ACHN (cell line): ENCODE data around the gene PTMA.

Experiments used
- DNase-seq: peaks from one replicate; pipeline ENCODE4 v3.0.0-alpha.2; 2015
- in situ Hi-C: cut with HindIII; loops from 2 replicates; pipeline ENCODE4 v1.10.0; 2017; ENCODE audit warnings: low sequenced_read_pairs, low pct_ligation_motif_present, low pct_unique_long_range_greater_than_20kb

PTMA gene

DNA sequence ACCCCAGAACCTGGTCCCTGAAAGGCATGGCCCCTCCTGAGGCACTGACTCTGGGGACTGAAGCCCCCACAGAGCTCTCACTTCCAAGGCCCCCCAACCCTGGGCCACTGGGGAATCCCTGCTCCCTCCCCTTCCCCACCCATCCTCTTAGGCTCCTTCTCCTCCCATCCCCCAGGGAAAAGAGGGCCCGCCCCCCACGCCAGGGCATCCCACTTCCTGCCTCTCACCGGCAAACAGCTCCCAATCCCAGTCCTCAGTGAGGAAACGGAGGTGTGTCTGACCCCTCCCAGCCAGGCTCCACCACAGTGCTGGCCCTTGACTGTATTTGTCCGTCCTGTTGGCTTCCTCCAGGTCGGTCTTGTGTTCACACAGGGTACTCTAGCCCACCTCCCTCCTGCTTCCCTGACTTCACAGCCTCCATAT lies 35.0 kb upstream of the PTMA start:
- in situ Hi-C loops = no loop called here
- peak; percentile 95 for DNase-seq

DNA sequence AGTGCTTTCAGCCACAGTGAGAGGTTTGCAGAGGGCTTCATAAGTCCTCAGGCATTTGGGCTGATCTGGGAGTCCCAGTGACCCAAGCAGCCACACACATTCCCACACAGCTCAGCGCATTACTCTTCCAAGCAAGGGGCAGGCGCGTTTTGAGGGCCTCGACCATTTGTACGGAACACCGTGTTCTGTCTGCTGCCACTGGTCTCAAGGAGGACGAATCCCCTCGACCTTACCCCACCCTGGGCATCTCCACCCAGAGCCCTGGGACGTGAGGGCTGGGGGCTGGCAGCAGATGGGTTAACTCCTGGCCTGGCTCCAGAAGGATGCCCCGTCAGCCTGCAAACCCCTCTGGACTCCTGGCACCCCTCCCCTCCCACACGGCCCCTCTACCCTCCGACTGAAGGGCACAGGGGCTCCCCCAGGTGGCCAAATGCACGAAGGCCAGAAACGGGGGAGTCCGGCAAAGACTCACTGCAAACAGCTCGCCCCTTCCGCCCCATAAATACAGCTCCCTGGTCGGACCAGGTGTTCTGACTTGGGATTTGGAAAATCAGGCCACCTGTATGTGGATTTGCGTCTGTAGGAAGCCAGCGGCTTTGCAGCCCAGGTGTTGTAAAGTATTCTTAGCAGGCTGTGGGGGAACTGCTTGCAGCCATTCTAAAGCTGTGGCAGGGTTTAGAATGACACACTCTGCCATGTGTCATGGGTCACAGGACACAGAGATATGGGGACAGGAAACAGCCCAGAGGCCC lies 33.6 kb upstream of the PTMA start:
- in situ Hi-C loops = no loop called here
- peak; percentile 72 for DNase-seq

DNA sequence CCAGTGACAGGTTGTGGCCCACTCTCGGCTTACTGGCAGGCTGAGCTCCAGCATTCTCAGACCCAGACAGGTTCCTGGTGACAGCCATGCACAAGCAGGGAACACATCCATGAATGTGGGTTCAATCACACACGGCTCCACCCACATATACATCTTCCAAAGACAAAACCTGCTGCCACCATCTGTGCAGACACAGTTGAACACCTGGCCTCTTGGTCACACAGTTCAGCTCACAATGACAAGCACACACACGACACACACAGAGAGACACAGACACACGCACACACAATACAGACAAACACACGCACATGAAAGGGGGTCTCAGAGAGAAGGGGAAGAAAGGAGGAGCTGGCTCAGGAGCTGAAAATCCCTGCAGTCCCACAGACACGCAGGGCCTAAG lies 32.1 kb upstream of the PTMA start:
- DNase-seq = no peak
- in situ Hi-C loops = no loop called here

DNA sequence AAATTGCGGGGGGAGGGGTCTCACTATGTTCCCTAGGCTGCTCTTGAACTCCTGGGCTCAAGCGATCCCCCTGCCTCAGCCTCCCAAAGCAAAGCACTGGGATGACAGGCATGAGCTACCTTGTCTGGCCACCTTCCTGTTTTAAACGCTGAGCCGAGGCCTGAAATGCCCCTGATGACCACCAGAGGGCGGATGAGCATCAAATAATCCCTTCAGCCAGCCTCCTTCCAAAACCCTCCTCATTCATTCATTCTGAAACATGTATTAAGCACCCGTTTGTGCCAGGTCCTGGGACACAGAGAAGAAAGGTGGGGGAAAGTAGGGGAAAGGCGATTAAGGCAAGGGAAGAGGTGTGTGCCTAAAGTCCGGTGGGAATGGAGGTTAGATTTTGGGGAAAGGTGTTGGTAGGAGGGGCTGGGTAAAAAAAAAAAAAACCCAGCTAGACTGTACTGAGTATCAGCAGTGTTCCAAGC lies 30.7 kb upstream of the PTMA start:
- peak; percentile 85 for DNase-seq
- in situ Hi-C loops = no loop called here

DNA sequence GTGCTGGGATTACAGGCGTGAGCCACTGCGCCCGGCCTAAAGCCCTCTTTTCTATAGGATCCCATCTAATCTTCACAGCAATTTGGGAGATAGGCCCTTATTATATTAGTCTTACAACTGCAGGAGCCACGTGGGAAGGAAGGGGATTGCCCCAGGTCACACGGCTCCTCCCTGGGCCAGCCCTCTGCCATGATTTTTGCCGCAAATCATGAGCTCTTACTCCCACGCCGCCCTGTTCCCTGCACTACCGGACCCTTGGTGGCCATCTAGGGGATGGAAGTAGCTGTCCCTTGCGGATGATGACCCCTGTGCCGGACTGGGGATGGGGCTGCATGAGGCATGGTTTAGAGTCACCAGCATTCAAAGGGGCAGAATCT lies 28.4 kb upstream of the PTMA start:
- DNase-seq = no peak
- in situ Hi-C loops = no loop called here

DNA sequence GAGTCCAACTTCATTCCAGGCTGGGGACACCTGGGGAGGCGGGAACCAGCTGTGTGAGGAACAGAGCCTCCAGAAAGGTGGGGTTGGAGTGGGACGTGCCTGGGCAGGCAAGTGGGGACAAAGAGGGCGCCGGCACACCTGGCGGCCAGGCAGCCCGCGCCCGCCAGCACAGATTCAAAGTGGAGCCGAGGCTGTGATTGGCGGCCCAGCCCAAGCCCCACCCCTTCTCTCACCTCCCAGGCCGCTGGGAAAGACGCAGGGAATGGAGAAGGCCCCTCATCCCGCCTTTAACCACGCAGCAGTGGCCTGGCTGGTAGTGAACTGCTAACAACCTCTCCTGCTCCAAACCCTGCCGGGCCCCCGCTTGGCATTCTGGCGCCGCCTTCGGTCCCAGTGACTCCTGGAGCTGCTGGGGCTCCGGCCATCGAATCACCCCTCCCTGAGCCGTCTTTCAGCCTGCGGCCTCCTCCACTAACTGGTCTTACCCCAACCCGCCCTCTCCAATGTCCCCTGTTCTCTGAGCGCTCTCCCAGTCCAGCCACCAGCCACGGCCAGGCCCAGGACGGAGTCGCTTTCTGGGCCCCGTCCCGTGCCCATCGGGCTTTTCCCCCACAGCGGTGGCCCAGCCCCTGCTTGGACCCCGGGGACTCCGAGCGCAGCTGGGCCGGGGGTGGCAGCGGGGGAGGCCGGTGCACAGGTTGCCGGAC lies 27.9 kb upstream of the PTMA start:
- no peak for DNase-seq
- in situ Hi-C loops = no loop called here

DNA sequence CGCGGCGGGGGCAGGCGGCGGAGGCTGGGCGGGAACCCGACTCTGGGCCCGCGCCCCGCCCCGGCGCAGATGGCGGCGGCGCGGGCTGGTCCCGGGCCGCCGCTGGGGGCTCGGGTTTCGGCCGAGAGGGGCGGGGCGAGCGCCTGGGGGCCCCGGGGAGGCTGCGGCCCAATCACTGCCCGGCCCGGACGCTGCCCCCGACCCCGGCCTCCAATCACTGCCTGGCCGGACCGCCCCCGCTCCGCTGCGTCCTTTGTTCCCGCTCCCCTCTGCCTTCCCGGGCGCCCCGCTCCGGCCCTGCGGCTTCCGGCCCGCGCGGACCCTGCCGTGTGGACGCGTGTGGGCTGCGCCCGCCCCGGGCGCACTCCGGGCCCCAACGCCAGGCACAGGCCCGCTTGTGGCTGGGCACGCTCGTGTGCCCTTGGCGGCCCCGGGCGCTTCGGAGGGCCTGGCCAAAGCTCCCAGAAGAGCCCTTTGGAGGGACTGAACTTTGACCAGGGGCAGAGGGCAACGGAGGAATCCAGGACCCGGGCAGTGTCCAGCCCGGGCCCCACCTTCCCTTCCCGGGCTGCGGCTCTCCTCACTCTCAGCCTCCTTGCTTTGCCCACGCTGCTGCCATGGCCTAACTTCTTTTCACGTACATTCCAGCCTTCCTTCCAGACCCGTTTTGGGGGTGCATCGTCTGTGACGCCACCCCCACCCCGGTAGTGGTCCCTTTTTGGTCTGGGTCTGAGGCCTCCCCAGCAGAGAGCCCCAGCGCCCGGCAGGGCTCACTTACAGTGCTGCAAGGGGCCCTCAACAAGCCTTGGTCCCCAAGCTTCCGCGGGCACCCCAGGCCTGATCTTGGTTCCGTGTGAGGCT lies 27.1 kb upstream of the PTMA start:
- peak; percentile 87 for DNase-seq
- in situ Hi-C loops = no loop called here

DNA sequence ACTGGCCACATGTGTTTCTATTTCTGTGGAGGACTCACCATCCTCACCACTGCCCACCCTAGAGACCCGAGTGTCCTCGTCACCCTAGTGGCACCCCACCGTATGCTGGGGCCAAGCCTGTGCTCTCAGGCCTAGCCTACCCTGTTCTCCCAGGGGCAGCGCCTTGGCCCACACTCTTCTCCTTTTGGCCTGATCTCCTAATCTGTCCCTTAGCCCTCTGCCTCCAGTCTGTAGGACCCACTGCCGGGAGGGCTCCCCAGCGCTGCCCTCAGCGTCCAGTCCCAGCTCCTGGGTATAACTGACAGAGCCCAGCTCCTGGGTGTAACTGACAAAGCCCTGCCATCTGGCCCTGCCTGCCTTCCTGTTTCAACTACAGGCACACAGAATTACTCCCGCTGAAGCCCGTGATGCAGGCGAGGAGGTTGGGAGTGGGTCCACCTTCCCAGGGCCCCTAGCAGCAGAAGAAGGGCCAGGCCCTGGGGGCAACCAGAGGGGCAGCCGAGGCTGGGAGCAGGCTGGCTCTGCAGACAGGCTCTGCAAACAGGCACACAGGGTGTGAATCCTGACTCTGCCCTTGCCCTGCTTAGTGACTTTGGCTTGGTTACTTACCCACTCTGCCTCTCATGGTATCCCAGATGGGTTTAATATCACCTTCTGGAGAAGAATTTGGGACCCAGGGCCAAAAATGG lies 25.6 kb upstream of the PTMA start:
- in situ Hi-C loops = no loop called here
- DNase-seq = no peak

DNA sequence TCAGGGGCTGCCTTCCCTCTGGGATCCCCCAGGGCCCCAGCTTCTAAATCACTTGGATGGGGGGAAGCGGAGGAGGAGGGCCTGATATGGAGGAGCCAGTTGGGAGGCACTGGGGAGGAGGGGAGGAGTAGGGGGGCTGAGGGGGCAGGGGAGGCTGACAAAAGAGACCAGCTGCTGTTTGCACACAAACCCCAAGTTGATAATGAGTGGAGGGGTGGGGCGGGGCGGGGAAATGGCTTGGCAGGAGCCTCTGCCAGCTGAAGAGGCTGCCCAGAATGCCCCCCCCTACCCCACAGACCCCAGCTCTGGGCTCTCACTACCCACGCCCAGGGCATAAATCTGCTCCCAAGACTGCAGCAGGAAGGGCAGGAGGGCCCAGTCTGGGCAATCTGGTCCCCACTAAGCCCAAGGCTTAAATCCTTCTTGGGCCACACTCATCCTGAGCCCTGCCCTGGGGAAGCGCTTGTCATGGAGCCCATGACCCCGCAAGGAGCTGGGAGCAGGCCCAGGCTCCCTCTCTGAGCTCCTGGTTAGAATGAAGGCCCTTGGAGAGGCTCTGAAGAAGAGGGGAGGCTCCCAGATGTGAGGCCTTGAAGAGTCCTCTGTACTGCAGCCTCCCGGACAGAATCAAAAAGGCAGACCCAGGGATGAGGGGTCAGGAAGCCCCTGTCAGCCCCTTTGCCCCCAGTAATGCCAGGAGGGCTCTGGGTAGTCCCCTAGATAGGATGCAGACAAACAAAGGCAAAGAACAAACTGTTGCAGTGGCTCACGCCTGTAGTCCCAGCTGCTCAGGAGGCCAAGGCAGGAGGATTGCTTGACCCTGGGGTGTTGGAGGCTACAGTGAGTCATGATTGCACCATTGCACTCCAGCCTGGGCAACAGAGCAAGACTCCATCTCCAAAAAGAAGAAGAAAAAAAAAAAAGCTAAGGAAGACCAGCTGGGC lies 24.8 kb upstream of the PTMA start:
- in situ Hi-C loops = no loop called here

DNA sequence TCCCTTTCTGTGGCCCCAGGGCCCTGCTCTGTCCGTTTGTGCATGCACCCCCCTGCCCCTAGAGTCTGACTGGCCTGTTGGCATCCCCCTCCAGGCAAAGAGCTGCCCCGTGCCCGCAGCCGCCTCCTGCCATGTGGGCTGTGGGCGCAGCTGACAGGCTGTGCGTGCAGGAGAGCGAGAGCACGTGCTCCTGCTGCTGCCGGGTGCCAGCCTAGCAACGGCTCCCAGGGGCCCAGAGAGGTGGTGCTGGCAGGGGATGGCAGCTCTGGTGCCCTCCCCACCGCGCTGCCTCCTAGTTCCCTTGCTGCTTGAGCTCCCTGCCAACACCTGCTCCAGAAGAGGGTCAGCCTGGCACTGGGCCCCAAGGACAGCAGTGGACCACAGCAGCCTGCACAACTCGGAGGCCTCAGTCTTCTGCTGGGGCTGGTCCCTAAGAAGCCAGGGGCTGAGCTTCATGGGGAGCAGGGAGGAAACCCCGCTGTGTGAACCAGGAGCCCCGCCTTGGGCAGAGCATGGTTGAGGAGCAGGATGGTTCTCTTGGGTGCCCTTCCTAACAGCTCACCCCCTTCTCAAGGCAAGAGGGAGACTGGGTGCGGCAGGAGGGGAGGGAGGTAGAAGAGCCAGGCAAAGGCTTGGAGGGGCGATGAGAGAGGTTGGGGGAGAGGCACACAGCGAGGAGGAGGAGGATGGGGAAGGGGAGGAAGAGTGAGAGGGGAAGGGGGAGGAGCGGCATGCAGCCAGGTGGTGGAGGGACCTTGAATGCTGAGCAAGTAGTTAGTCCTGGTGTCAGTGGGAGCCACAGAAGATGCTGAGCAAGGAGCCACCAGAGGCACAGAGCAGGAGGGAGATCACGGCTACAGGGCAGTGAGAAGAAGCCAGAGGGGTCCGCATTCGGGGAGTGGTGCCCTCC lies 23.8 kb upstream of the PTMA start:
- DNase-seq = no peak
- in situ Hi-C loops = no loop called here

More for the DNA sequence above, 24.8 kb upstream of the PTMA start:
- DNase-seq = no peak

DNA sequence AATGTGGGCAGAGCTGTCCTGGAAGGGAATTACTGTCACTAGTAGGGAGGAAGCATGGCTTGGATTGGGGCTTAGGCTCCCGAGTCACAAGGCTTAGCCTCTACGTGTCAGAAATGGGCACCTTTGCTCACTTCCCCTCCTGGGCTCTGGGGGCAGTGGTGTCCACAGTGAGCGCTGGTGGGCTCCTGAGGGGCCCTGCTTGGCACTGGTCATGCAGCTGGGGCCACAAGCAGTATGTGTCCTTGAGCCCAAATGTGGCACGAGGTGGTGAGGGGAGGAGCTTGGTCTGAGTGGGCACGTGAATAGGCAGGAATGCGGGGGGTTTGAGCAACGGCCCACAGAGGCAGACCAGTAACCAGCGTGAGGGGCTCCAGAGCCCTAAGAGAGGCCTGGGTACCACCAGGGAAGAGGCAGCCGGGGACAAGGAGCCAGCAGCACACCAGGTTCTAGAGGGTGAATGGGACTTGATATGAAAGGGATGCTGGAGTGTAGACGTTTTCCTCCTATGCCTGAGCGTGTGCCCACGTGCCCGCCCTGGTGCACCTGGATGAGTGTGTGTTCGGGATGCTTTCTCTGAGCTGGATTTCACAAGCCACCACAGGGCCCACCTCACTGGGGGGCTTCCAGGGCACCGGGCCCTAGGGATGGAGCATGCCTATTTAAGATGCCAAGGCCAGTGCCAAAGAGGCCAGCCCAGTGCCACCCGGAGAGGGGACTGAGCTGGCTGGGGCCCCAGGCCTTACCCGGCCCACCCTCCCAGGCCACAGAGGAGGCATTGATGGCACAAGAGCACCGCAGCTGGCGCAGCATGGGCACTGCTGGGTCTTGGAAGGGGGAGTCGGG lies 22.8 kb upstream of the PTMA start:
- no peak for DNase-seq
- in situ Hi-C loops = no loop called here

DNA sequence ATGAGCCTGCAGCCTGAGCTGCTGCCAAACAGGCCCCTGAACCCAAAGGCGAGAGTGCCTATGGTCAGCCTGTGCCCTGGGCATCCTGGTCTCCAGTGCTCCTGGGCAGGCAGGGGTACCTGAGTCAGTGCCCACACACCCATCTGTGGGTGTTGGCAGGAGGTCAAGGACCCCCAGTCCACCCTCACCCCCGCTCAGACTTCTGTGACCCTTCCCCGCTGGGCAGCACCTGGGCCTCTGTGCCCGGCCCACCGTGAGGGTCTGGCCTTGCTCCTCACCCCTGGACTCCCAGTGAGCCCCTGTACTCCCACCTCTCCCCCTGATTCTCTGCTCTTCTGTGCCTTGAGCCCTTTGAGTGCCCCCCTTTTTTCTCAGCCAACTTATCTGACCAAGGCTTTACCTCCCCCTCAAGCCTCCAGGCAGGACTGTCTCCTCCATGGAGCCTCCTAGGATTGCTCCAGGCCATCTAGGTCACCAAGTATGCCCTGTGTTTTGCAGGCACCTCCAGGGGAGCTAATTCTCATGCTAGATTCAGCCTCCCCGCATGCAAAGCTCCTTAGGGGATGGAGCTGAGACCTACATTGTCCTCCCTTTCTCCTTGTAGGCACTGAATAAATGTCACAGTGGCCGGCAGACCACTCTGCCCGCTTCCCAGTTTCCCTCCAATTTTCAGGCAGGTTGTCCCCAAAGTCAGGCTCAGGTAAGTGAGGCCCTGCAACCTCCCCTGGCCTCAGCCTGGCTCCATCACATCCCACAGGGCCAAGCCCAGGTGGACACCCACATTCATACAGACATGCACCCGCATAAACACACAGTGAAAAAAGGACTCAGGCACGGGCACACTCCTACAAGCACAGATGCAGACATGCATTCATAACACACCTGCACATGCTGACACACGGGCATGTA lies 21.9 kb upstream of the PTMA start:
- in situ Hi-C loops = no loop called here

DNA sequence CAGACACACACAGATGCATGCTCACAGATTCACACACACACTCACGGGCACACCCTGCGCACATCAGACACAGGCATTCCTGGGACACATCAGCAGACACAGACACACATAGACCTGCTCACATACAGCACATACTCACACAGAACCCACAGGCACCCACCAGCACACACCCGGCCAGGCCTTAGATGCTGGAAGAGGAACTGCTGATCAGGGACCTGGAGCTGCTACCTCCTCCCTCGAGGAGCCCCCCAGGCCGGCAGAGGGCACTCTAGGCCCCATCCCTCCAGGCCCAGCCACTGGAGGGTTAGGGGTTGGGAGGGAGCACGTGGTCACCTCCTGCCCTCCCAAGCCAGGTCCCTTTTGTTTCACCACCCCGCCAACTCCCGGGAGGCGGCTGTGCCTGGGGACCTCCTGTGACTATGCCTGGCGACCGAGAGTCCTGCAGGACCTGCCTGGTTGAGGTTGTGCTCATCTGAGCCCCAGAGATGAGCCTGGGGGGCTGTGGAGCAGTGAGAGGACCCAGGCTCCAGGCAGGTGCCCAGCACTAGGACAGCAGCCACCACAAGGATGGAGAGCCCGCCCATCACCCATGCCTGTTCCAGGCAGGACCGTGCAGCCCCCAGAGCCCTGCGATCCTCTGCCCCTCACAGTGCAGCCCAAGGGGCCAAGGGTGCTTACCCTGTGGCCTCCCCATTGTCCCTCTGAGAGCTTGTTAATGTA lies 21.0 kb upstream of the PTMA start:
- DNase-seq = peak; percentile 71
- in situ Hi-C loops = no loop called here

More for the DNA sequence above, 21.9 kb upstream of the PTMA start:
- no peak for DNase-seq

DNA sequence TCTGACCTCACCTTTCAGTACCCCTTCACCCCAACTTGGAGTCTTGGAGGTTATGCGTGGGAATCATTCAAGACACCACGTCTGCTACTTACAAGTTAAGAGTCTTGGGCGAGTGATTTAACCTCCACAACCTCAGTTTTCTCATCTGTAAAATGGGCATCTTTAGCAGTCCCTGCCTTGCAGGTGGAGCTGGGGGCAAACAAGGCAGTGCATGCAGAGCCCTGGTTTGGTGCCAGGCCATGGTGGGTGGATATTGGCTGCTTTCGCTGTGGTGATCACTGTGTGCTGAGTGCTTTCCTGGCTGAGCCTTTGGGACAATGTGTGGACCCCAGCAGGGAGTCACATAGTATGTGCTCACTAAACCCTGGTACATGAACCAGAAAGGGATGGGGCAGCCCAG lies 20.4 kb upstream of the PTMA start:
- in situ Hi-C loops = no loop called here

More for the DNA sequence above, 20.4 kb upstream of the PTMA start:
- no peak for DNase-seq
